HG02884 (cell line): Measurements from ENCODE around the gene CELF5.
"Not testable (repeated sequence)": the region's sequence is repeated elsewhere in the genome, so short reads cannot be mapped to it uniquely, and the experiment has no call there.

Experiments
- ATAC-seq: cut with Tn5 transposase; IDR thresholded peaks from one replicate; pipeline ENCODE4 v1.9.1; 2021; ENCODE audit warnings: mild to moderate bottlenecking, moderate library complexity; ENCODE audit not compliant: unreplicated experiment

Gene CELF5

GRCh38 chr19:3316132-3316648, 91.7 kb downstream of the CELF5 start:
- ATAC-seq, result no peak

GRCh38 chr19:3316659-3317207, 92.3 kb downstream of the CELF5 start:
- no peak for ATAC-seq

- ATAC-seq, result no peak
Measured at GRCh38 chr19:3319643-3320353, 95.3 kb downstream of the CELF5 start.

GRCh38 chr19:3320354-3320670, 95.9 kb downstream of the CELF5 start:
- ATAC-seq, result no peak

GRCh38 chr19:3320853-3321252, 96.4 kb downstream of the CELF5 start:
- ATAC-seq, result no peak

- ATAC-seq, result no peak
Measured at GRCh38 chr19:3321696-3322095, 97.2 kb downstream of the CELF5 start.

- ATAC-seq, result no peak
Measured at GRCh38 chr19:3322199-3322978, 97.9 kb downstream of the CELF5 start.

- no peak for ATAC-seq
Measured at GRCh38 chr19:3323026-3323425, 98.6 kb downstream of the CELF5 start.

GRCh38 chr19:3323658-3324057, 99.2 kb downstream of the CELF5 start:
- no peak for ATAC-seq

GRCh38 chr19:3324405-3324856, 100.0 kb downstream of the CELF5 start:
- no peak for ATAC-seq

- ATAC-seq, result no peak
Measured at GRCh38 chr19:3325451-3325850, 101.0 kb downstream of the CELF5 start.

GRCh38 chr19:3328743-3329142, 104.3 kb downstream of the CELF5 start:
- no peak for ATAC-seq

GRCh38 chr19:3330047-3330446, 105.6 kb downstream of the CELF5 start:
- no peak for ATAC-seq

GRCh38 chr19:3332232-3332631, 107.8 kb downstream of the CELF5 start:
- not testable (repeated sequence) for ATAC-seq

GRCh38 chr19:3333020-3333583, 108.6 kb downstream of the CELF5 start:
- no peak for ATAC-seq

GRCh38 chr19:3333662-3334061, 109.2 kb downstream of the CELF5 start:
- no peak for ATAC-seq

- ATAC-seq, result not testable (repeated sequence)
Measured at GRCh38 chr19:3334749-3335430, 110.4 kb downstream of the CELF5 start.

- no peak for ATAC-seq
Measured at GRCh38 chr19:3335431-3336350, 111.2 kb downstream of the CELF5 start.

- no peak for ATAC-seq
Measured at GRCh38 chr19:3336351-3336679, 111.9 kb downstream of the CELF5 start.
